Colonic mucosa (tissue), 4 donors: ENCODE results near the gene AGAP1. TPM values are rescaled to one million over a fixed set of nuclear protein-coding genes. Genes with fewer than 3 reads are reported as not detected.
"Not testable (repeated sequence)": the region's sequence is repeated elsewhere in the genome, so short reads cannot be mapped to it uniquely, and the experiment has no call there.

Experiments used
- DNase-seq: peaks from one replicate; pipeline ENCODE4 v3.0.0-alpha.2; 2020
- H3K27ac ChIP-seq: fragments of 200-600 bp; one replicate; pipeline ENCODE4 v1.8.0; 2021
- H3K27me3 ChIP-seq: fragments of 200-600 bp; one replicate; pipeline ENCODE4 v1.8.0; 2021
- H3K36me3 ChIP-seq: fragments of 200-600 bp; one replicate; pipeline ENCODE4 v1.8.0; 2021
- H3K4me1 ChIP-seq: fragments of 200-600 bp; one replicate; pipeline ENCODE4 v1.8.0; 2021; ENCODE audit warnings: mild to moderate bottlenecking
- H3K4me3 ChIP-seq: fragments of 200-600 bp; one replicate; pipeline ENCODE4 v1.8.0; 2021
- H3K9ac ChIP-seq, 2 donors: one replicate each; pipeline ENCODE4 v1.7.0; 2013; ENCODE audit warnings: control low read depth in 2 of 2, low read depth in 2 of 2, low read length in 2 of 2
- H3K9me3 ChIP-seq: fragments of 200-600 bp; one replicate; pipeline ENCODE4 v1.8.0; 2021
- CTCF ChIP-seq: fragments of 200-600 bp; IDR thresholded peaks from one replicate; pipeline ENCODE4 v1.8.0; 2022; ENCODE audit warnings: antibody characterized with exemption, mild to moderate bottlenecking
- intact Hi-C: fragments of 100-400 bp; cut with DNase I; formaldehyde crosslinking; loops from one replicate; pipeline ENCODE4 v1.14.1; 2022
- total RNA-seq, 2 donors: library from RNA; stranded (reverse); fragmentation: NEBNext Ultra II Directional in 1 of 2; extraction: Animal tissue kit (Norgen Biotek cat#: 25700) in 1 of 2; gene quantifications; one replicate each; pipeline ENCODE4 v1.2.1, GENCODE V29; 2021
- donor health status: healthy.
- donor health status: DM: no; HTN: no; CAD: no.
- donor health status: DM: no; HTN: no; CAD: no.

Gene AGAP1
- total RNA-seq, 2 donors from 2014 or later = 62.1 to 62.9 TPM

- H3K27ac ChIP-seq = no peak overlapping the region
- H3K9ac ChIP-seq = no peak overlapping the region
- TF ChIP-seq CTCF = no peak
- intact Hi-C loops = no loop called here
- no peaks in the 10 kb centered on the region for H3K9me3 ChIP-seq
- H3K4me3 ChIP-seq = no peak overlapping the region
- H3K4me1 ChIP-seq = no peaks in the 10 kb centered on the region
- no peaks in the 10 kb centered on the region for H3K27me3 ChIP-seq
- H3K36me3 ChIP-seq = no peaks in the 10 kb centered on the region
- no peak for DNase-seq
Observed at GRCh38 chr2:236088368-236089057, 594.7 kb downstream of the AGAP1 start.

- H3K4me3 ChIP-seq = no peak overlapping the region
- no peak for TF ChIP-seq CTCF
- no peak overlapping the region for H3K9ac ChIP-seq
- H3K9me3 ChIP-seq = no peaks in the 10 kb centered on the region
- H3K4me1 ChIP-seq = no peaks in the 10 kb centered on the region
- DNase-seq = no peak
- H3K27me3 ChIP-seq = no peaks in the 10 kb centered on the region
- H3K36me3 ChIP-seq = no peaks in the 10 kb centered on the region
- intact Hi-C loops = no loop called here
- no peak overlapping the region for H3K27ac ChIP-seq
Observed at GRCh38 chr2:236089271-236090026, 595.6 kb downstream of the AGAP1 start.

GRCh38 chr2:236090027-236090382 is 596.2 kb downstream of the AGAP1 start:
- intact Hi-C loops = no loop called here
- Histone ChIP-seq H3K4me3 (no peak overlapping the region), H3K9ac (no peak overlapping the region), H3K9me3 (no peaks in the 10 kb centered on the region), H3K27ac (no peak overlapping the region), H3K36me3 (no peaks in the 10 kb centered on the region), H3K4me1 (no peaks in the 10 kb centered on the region), H3K27me3 (no peaks in the 10 kb centered on the region)
- DNase-seq = no peak
- no peak for TF ChIP-seq CTCF

- H3K9ac ChIP-seq, H3K36me3 ChIP-seq, intact Hi-C loops, H3K27ac ChIP-seq, DNase-seq, H3K4me1 ChIP-seq, H3K27me3 ChIP-seq, H3K9me3 ChIP-seq, H3K4me3 ChIP-seq: not testable (repeated sequence)
Observed at GRCh38 chr2:236090826-236091225, 597.0 kb downstream of the AGAP1 start.

DNA sequence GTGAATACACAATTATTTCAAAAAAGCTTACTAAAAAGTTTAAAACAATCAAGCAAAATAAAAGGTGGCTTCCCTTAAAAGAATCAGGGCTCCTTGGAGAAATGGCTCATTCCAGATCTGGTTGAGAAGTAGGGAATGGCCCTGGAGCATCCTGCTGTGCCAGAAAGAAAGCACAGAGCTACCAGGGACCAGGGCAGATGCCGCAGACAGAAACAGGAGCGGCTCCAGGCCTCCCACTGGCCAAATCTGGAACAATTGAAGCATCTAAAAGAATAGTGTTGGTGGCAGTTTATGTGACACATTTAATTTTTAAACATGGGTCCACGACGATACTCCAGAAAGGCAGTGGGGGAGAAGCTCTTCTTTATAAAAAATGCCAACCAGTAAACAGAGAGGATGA is 598.9 kb downstream of the AGAP1 start:
- Histone ChIP-seq H3K4me3 (no peak overlapping the region), H3K4me1 (no peaks in the 10 kb centered on the region), H3K27ac (no peak overlapping the region), H3K27me3 (no peaks in the 10 kb centered on the region), H3K36me3 (no peaks in the 10 kb centered on the region), H3K9ac (no peak overlapping the region), H3K9me3 (no peaks in the 10 kb centered on the region)
- intact Hi-C loops = no loop called here
- DNase-seq = no peak
- no peak for TF ChIP-seq CTCF

GRCh38 chr2:236093134-236093533 is 599.3 kb downstream of the AGAP1 start:
- Histone ChIP-seq H3K9me3 (no peaks in the 10 kb centered on the region), H3K9ac (no peak overlapping the region), H3K27ac (no peak overlapping the region), H3K4me3 (no peak overlapping the region), H3K27me3 (no peaks in the 10 kb centered on the region), H3K36me3 (no peaks in the 10 kb centered on the region), H3K4me1 (no peaks in the 10 kb centered on the region)
- no peak for DNase-seq
- intact Hi-C loops = no loop called here
- TF ChIP-seq CTCF = no peak
